GM18867 (cell line): ENCODE data around the gene PHKG2.
A peak's percentile ranks its signal among the peaks of the same experiment; 100 is the strongest.
"Not testable (repeated sequence)": the region's sequence is repeated elsewhere in the genome, so short reads cannot be mapped to it uniquely, and the experiment has no call there.

Source experiments
- ATAC-seq: cut with Tn5 transposase; IDR thresholded peaks from one replicate; pipeline ENCODE4 v1.9.1; 2021; ENCODE audit warnings: mild to moderate bottlenecking, moderate library complexity; ENCODE audit not compliant: unreplicated experiment

The PHKG2 gene, protein sequence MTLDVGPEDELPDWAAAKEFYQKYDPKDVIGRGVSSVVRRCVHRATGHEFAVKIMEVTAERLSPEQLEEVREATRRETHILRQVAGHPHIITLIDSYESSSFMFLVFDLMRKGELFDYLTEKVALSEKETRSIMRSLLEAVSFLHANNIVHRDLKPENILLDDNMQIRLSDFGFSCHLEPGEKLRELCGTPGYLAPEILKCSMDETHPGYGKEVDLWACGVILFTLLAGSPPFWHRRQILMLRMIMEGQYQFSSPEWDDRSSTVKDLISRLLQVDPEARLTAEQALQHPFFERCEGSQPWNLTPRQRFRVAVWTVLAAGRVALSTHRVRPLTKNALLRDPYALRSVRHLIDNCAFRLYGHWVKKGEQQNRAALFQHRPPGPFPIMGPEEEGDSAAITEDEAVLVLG

DNA sequence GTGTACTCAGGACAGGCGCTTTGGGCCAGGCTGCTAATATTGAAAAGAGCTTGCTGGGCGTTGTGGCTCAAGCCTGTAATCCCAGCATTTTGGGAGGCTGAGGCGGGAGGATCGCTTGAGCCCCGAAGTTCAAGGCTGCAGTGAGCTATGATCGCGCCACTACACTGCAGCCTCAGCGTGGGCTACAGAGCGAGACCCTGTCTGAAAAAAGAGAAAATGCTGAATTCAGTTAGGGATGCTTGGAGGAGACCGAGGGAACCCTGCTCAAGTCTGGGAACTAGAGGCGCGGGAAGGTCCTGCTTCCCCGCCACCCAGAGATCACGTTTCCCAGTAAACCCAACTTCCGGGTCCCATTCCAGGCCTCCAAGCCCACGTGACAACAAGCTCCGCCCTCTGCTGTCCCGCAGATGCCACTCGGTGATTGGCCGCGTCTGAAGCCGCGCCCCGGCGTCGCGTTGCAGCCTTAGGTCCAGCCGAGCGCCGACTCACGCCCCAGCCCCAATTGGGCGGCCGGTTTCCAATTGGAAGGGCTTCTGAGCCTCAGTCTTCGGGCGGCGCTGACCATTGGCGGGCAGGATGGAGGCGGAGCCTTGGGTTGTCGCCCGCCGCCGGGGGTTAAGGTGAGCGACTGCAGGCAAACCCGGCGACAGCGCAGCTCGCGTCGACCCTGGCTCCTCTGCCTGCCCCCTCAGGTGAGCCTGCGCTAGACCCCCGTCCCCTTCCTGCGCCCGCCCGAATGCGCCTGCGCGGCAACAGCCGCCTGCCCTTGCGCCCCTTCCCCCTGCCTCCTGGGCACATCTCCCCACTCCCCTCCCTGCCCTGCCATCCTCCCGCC is at the start of gene PHKG2:
Gene PHKG2, plus strand, starts transcription at position 627 of the 835 bp plus-strand sequence. CDS start 396 bp downstream, outside the sequence.
- peak; percentile 93 for ATAC-seq

DNA sequence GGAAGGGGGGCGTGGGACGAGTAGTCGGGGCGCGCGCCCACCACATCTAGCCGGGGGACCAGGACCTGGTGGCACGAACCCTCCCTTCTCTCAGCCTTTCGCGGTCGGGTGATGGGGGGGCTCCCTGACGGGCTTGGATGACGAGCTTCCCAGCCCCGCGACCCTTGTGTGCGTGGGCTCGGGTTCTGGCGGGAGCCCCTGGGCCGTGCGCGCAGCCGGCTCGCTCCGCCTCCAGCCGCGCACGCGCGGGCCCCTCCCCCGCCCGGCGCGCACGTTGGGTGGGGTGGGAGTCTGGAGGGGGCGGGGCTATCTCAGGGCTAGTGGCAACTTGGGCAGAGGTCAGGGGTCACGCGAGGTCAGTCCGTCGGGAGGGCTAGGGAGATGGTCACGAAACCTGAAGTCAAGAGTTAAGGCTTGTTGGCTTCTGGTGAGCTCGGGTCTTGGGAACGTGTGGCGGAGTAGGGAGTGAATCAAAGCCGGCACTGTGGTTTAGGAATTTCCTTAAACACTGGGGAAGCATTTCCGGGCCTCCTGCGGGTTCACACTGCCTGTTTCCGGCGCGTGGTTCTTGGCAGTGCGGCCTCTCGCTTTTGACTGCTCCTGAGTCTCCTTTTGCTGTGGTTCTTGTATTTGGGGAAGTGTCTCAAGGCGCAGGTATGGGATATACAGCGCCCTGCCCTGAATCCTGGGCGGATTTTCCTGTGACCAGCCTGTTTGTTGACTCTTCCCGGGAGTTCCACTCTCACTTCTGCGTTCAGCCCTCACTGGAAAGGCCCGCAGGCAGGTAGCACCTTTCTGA is 49.2 kb upstream of the PHKG2 start, which contains the start of gene SRCAP:
Gene SRCAP, plus strand, starts transcription at position 356 of the 799 bp plus-strand sequence. CDS start 1,654 bp downstream, outside the sequence.
- ATAC-seq: peak; percentile 27

DNA sequence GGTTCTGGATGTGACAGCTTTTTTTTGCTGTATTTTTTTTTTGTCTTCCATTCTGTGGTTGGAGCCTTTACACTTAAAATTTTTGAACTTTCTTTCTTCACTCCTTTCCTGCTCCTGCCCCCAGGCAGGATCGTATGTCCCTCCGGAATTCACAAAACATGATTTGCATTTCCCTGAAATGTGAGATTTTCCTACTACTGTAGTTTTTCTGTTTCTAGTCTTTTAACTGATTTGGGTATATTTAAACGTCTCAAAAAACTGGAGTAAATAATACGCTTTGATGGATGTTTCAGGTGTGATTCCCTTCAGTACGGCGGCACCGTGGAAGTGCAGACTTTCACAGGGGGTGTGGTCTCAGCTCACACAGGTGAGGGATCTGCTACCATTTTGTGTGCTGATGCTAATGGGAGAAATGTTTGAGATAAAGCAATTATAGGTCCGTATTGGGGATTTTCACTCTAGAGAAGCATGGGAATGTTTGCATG is 48.6 kb upstream of the PHKG2 start:
- no peak for ATAC-seq

DNA sequence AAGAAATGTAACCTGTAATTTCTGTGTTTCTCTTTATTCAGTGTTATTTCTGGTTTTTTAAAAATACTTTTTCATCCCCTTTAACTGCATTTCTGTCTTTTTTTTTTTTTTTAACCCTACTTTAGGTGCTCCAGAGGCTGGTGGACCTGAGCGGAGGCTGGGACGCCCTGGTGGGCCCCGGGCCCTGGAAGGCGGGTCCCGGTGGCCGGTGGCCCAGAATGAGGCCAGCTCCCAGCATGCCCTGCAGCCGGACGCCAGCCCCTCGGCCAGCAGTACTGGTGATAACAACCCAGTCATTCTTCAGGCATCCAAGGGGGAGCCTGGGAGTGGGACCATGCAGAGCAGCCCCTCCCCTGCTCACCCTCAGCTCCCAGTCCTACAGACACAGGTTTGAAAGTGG is 47.7 kb upstream of the PHKG2 start:
- ATAC-seq: no peak

DNA sequence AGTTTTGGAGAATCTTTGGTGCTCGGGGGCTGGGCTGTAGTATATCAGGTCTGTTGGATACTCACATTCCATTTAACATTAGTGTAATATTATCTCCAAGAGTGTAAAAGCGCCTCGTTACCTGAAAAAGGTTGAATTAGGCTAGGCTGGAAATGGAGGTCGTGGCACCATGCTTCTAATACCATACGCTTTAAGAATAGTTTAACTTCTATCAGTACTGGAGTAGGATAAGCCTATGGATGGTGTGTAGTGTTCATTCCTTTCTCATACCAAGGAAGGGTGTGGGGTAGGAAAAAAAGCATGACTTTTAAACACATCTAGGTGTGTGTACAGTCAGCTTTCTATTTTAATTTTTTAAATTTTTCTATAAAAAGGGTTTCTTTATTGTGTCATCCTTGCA is 47.3 kb upstream of the PHKG2 start:
- ATAC-seq: no peak

DNA sequence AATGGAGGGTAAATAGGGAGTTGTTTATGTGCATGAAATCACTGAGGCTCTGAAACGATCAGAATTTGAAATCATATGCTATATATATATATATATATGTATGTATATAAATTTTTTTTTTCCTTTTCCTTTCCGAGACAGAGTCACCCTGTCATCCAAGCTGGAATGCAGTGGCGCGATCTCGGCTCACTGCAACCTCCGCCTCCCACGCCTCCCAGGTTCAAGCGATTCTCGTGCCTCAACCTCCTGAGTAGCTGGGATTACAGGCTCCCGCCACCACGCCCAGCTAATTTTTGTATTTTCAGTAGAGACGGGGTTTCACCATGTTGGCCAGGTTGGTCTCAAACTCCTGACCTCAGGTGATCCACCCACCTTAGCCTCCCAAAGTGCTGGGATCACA is 45.2 kb upstream of the PHKG2 start:
- not testable (repeated sequence) for ATAC-seq

DNA sequence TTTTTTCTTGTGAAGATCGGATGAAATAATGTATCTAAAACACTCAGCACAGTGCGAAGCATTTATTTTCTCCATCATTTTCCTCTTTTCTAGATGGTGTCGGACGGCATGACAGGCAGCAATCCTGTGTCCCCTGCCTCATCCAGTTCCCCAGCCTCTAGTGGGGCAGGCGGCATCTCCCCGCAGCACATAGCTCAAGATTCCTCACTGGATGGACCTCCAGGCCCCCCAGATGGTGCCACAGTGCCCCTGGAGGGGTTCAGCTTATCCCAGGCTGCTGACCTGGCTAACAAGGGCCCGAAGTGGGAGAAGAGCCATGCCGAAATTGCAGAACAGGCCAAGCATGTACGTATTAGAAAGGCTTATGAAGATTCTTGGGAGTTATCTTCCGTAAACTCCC is 44.3 kb upstream of the PHKG2 start:
- ATAC-seq: no peak

DNA sequence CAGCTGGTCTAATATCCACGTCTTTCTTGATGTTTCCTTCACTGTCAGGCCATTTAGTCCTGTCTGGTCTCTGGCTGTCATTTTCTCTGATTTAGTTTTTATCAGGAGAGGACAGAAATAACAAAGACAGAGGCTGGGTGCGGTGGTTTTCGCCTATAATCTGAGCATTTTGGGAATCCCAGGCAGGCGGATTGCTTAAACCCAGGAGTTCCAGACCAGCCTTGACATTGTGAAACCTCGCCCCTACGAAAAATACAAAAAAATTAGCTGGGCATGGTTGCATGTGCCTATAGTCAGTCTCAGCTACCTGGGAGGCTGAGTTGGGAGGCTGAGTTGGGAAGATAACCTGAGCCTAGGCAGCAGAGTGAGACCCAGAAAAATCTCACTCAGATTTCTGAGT is 42.2 kb upstream of the PHKG2 start:
- no peak for ATAC-seq

DNA sequence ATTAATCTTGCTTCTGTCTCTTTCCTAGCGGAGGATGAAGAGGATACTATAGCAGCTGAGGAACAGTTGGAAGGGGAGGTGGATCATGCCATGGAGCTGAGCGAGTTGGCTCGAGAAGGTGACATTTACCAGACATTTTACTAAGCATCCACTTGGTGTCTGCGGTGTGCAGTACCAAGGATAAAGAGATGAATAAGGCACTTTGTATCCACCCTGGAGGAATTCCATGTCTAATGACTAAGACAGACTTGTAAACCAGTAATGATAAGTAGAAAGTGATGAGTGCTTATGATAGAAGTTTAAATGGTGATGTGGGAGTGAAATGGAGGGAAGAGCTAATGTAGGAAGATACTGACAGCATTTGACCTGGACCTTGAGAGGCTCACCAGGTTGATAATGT is 37.3 kb upstream of the PHKG2 start:
- ATAC-seq: no peak

DNA sequence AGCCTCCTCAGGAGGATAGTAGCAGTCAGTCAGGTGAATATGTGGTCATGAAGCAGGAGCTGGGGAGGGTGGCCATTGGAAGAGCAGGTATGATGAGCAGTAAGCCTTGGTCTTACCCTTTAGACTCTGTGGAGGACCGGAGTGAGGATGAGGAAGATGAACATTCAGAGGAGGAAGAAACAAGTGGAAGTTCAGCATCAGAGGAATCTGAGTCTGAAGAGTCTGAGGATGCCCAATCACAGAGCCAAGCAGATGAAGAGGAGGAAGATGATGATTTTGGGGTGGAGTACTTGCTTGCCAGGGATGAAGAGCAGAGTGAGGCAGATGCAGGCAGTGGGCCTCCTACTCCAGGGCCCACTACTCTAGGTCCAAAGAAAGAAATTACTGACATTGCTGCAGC is 36.5 kb upstream of the PHKG2 start:
- no peak for ATAC-seq

DNA sequence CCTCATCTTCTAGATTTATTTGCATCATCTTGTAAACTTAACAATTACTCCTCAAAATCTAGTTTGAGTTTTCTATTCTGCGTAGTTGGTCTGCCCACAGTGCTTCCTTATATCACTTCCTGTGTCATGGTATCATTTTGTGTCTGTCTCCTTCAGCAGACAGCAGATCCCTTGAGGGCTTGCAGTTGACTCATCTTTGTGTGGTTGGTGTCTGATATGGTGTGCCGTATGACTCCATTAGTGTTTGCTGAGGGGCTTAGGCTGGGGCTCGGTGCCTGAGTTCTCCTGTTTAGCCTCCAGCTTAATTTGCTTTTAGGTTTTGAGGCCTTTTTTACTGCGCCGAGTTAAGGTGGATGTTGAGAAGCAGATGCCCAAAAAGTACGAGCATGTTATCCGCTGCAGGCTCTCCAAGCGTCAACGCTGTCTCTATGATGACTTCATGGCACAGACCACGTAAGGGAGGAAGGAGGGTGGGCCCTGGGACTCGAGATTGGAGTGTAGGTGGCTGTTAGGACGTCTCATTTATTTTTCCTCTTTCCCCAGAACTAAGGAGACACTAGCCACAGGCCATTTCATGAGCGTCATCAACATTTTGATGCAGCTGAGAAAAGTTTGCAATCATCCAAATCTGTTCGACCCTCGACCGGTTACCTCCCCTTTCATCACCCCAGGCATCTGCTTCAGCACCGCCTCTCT is 32.3 kb upstream of the PHKG2 start:
- no peak for ATAC-seq

DNA sequence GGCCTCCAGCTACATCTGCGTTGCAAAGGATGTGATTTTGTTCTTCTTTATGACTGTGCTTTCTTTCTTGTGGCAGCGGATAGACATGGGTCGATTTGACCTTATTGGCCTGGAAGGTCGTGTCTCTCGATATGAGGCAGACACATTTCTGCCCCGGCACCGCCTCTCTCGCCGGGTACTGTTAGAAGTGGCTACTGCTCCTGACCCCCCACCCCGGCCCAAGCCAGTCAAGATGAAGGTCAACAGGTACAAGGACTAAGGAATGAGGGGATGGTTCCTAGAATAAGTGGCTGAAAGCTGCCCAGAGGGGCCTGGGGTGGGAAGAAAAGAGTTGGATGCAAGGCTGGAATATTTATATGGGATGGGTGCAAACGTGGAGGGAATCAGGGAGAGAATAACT is 28.1 kb upstream of the PHKG2 start:
- no peak for ATAC-seq

DNA sequence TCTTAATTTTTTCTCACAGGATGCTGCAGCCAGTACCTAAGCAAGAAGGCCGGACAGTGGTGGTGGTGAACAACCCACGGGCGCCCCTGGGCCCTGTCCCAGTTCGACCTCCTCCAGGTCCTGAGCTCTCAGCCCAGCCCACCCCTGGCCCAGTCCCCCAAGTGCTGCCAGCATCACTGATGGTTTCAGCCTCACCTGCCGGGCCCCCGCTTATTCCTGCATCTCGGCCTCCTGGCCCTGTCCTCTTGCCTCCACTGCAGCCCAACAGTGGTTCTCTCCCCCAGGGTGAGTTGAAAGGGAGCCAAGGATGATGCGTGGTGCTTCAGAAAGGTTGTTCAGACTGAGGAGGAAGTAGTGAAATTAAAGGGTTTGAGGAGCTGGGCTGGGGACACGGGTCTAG is 27.5 kb upstream of the PHKG2 start:
- no peak for ATAC-seq

DNA sequence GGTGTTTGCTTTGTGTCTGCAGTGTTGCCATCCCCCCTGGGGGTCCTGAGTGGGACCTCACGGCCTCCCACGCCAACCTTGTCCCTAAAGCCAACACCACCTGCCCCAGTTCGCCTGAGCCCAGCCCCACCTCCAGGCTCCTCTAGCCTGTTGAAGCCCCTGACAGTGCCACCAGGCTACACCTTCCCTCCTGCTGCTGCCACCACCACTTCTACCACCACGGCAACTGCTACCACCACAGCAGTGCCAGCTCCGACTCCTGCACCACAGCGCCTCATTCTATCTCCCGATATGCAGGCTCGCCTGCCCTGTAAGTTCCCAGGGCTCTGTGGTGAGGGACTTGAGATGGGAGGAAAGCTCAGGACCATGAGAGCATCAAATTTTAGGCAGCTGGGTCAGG is 27.1 kb upstream of the PHKG2 start:
- no peak for ATAC-seq

DNA sequence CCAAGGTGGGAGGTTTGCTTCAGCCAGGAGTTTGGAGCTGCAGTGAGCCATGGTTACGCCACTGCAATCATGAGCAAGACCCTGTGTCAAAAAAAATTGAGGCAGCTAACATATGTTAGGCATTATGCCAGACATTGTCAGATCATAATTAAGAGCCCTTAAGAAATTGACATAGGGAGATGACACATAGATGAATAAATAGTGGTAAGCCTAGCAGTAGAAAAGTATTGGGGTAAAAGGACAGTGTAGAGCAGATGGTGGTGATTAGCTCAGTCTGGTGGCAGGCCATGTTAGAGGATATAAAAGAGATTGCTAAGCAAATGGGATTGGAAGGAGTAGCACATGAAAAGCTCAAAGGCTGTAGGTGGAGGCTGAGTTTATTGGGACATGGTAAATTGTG is 26.6 kb upstream of the PHKG2 start:
- no peak for ATAC-seq

DNA sequence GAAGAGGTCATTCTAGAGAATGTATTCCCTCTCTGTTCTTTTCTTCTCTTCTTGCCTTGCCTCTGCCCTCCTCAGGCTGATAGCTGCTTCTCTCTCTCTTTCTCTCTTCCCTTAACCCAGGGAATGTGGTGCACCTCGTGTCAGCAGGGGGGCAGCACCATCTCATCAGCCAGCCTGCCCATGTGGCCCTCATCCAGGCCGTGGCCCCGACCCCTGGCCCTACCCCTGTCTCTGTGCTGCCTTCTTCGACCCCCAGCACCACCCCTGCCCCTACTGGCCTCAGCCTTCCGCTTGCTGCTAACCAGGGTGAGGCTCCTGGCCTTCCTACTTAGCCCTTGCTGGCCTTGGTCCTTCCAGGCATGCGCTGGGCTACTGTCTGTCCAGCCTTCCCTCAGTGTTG is 25.8 kb upstream of the PHKG2 start:
- ATAC-seq: no peak

DNA sequence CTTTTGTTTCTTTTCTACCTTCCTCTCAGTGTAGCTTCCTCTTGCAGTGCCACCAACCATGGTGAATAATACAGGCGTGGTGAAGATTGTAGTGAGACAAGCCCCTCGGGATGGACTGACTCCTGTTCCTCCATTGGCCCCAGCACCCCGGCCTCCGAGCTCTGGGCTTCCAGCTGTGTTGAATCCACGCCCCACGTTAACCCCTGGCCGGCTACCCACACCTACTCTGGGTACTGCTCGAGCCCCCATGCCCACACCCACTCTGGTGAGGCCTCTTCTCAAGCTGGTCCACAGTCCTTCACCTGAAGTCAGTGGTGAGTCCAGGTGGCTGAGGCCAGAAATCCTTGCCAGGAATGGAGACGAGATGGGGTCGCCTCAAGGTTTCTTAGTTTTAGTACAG is 25.3 kb upstream of the PHKG2 start:
- no peak for ATAC-seq

DNA sequence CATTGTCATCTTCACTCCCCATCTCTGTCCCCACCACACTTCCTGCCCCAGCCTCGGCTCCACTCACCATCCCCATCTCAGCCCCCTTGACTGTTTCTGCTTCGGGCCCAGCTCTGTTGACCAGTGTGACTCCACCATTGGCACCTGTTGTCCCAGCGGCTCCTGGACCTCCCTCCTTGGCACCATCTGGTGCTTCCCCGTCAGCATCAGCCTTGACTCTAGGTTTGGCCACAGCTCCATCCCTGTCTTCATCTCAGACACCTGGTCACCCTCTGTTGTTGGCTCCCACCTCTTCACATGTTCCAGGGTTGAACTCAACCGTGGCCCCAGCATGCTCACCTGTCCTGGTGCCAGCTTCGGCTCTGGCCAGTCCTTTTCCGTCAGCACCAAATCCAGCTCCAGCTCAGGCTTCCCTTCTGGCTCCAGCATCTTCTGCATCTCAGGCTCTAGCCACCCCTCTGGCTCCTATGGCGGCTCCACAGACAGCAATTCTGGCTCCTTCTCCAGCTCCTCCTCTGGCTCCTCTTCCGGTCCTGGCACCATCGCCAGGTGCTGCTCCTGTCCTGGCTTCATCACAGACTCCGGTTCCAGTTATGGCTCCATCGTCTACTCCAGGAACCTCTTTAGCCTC is 24.4 kb upstream of the PHKG2 start:
- no peak for ATAC-seq

DNA sequence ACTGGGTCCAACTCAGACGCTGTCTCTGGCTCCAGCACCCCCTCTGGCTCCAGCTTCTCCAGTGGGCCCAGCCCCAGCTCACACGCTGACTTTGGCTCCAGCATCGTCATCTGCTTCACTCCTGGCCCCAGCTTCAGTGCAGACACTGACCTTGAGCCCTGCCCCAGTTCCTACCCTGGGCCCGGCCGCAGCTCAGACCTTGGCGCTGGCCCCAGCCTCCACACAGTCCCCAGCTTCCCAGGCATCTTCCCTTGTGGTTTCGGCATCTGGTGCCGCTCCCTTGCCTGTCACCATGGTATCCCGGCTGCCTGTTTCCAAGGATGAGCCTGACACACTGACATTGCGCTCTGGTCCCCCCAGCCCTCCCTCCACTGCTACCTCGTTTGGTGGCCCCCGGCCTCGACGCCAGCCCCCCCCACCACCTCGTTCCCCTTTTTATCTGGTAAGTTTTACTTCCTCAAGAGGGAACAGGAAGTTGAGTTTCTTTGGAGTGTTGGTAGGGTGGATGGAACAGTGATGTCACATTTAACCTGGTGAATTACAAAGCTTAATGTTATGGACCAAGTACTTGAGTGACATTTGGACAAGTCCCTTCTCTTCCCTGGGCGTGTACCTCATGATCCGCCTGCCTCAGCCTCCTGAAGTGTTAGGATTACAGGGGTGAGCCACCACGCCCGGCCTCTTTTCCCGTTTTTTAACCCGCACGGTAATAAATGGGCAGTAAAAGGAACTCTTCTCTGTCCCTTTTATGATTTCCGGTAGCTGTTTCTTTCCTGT is 23.4 kb upstream of the PHKG2 start:
- ATAC-seq: no peak
